ENCODE data around the gene EMP2. TPM values are rescaled to one million over a fixed set of nuclear protein-coding genes. Genes with fewer than 3 reads are reported as not detected.

EMP2 gene
- total RNA-seq, 1 donor from 2014 or later: 8.6 TPM

- Mint-ChIP-seq H3K4me1 (ENCODE audit: unreplicated experiment) (no peaks in the 10 kb centered on the region), H3K27me3 (ENCODE audit: unreplicated experiment) (no peaks in the 10 kb centered on the region), H3K9me3 (ENCODE audit: unreplicated experiment) (peaks cover 5% of the 10 kb centered on the region), H3K4me3 (ENCODE audit: unreplicated experiment) (no peak overlapping the region), H3K36me3 (ENCODE audit: low read depth, unreplicated experiment) (peaks cover 7% of the 10 kb centered on the region), H3K27ac (ENCODE audit: unreplicated experiment) (no peak overlapping the region)
- no peak for TF ChIP-seq CTCF (IDR thresholded peaks at IDR 0.05; ENCODE audit: unreplicated experiment)
- DNase-seq (ENCODE audit: low spot score): no peak
These were observed 27.4 kb downstream of the EMP2 start for GRCh38 chr16:10552998-10553491.

GRCh38 chr16:10552281-10552680 is 28.1 kb downstream of the EMP2 start:
- peaks cover 10% of the 10 kb centered on the region for H3K36me3 Mint-ChIP-seq (ENCODE audit: low read depth, unreplicated experiment)

GRCh38 chr16:10551881-10552280 is 28.5 kb downstream of the EMP2 start:
- no peaks in the 10 kb centered on the region for H3K27me3 Mint-ChIP-seq (ENCODE audit: unreplicated experiment)
- no peak for DNase-seq (ENCODE audit: low spot score)
- no peak for TF ChIP-seq CTCF (IDR thresholded peaks at IDR 0.05; ENCODE audit: unreplicated experiment)
- H3K27ac Mint-ChIP-seq (ENCODE audit: unreplicated experiment): no peak overlapping the region
- peaks cover 5% of the 10 kb centered on the region for H3K9me3 Mint-ChIP-seq (ENCODE audit: unreplicated experiment)
- peaks cover 14% of the 10 kb centered on the region for H3K36me3 Mint-ChIP-seq (ENCODE audit: low read depth, unreplicated experiment)
- no peaks in the 10 kb centered on the region for H3K4me1 Mint-ChIP-seq (ENCODE audit: unreplicated experiment)
- H3K4me3 Mint-ChIP-seq (ENCODE audit: unreplicated experiment): no peak overlapping the region

More at GRCh38 chr16:10552281-10552680, 28.1 kb downstream of the EMP2 start:
- DNase-seq (ENCODE audit: low spot score): no peak
- TF ChIP-seq CTCF (IDR thresholded peaks at IDR 0.05; ENCODE audit: unreplicated experiment): no peak
- H3K4me1 Mint-ChIP-seq (ENCODE audit: unreplicated experiment): no peaks in the 10 kb centered on the region
- H3K27ac Mint-ChIP-seq (ENCODE audit: unreplicated experiment): no peak overlapping the region
- no peaks in the 10 kb centered on the region for H3K27me3 Mint-ChIP-seq (ENCODE audit: unreplicated experiment)
- H3K4me3 Mint-ChIP-seq (ENCODE audit: unreplicated experiment): no peak overlapping the region
- H3K9me3 Mint-ChIP-seq (ENCODE audit: unreplicated experiment): peaks cover 5% of the 10 kb centered on the region

GRCh38 chr16:10548404-10548803 is 32.0 kb downstream of the EMP2 start:
- H3K4me3 Mint-ChIP-seq (ENCODE audit: unreplicated experiment): no peak overlapping the region
- TF ChIP-seq CTCF (IDR thresholded peaks at IDR 0.05; ENCODE audit: unreplicated experiment): no peak
- peaks cover 5% of the 10 kb centered on the region for H3K9me3 Mint-ChIP-seq (ENCODE audit: unreplicated experiment)
- H3K4me1 Mint-ChIP-seq (ENCODE audit: unreplicated experiment): peaks cover 2% of the 10 kb centered on the region
- no peak overlapping the region for H3K27ac Mint-ChIP-seq (ENCODE audit: unreplicated experiment)
- H3K36me3 Mint-ChIP-seq (ENCODE audit: low read depth, unreplicated experiment): peaks cover 18% of the 10 kb centered on the region
- H3K27me3 Mint-ChIP-seq (ENCODE audit: unreplicated experiment): no peaks in the 10 kb centered on the region
- no peak for DNase-seq (ENCODE audit: low spot score)

- Mint-ChIP-seq H3K27ac (ENCODE audit: unreplicated experiment) (no peak overlapping the region), H3K27me3 (ENCODE audit: unreplicated experiment) (peaks cover 2% of the 10 kb centered on the region), H3K9me3 (ENCODE audit: unreplicated experiment) (peaks cover 5% of the 10 kb centered on the region), H3K36me3 (ENCODE audit: low read depth, unreplicated experiment) (peaks cover 18% of the 10 kb centered on the region), H3K4me3 (ENCODE audit: unreplicated experiment) (no peak overlapping the region), H3K4me1 (ENCODE audit: unreplicated experiment) (peaks cover 2% of the 10 kb centered on the region)
- no peak for TF ChIP-seq CTCF (IDR thresholded peaks at IDR 0.05; ENCODE audit: unreplicated experiment)
- DNase-seq (ENCODE audit: low spot score): no peak
These were observed 32.7 kb downstream of the EMP2 start for GRCh38 chr16:10547708-10548107.

Measured in endothelial cell (in vitro differentiated cells).